ENCODE results near the gene NUDT16L1. TPM values are rescaled to one million over a fixed set of nuclear protein-coding genes. Genes with fewer than 3 reads are reported as not detected.
A peak's percentile ranks its signal among the peaks of the same experiment; 100 is the strongest.

NUDT16L1 gene
- total and polyA plus RNA-seq, 2 of the 4 experiments (the other 2 are of a cell fraction), result 22.9 to 44.3 TPM

DNA sequence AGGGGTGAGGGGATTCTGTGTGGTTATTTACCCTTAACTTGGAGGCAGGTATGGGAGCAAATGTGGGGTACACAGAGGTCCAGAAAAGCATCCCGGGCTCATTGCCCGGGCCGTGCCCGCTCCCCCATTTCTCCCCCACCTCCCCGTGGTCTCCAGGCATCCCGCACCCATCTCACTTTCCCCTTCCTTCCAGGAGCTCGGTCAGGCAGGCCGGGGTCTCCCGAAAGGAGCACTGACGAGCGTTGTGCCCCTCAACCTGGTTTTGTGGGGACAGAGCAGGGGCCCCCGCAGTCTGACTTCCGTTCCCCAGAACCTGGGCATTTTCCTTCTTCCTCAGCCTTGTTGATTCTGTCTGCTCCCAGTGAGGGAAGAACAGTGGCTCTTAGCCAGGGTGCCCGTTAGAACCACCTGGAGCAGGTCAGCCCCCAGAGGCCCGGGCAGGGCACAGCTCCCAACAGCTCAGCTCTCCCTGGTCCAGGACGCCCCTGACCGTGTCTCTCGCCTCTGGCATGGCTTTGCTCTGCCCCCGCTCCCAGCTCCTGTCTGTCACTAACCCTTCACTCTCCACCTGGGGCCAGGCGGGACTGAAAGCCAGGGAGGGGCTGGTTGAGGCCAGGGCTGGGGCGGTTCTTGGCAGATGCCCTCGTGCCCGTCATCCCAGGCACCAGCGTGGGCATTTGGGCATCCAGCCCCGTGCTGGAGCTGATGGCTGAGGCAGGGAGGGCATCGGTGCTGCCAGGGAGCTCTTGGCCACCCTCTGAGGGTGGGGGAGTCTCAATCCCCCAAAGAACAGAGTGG, 12.5 kb upstream of the NUDT16L1 start:
- intact Hi-C loops (cut with micrococcal nuclease) (no loop called here), dilution Hi-C loops (cut with HindIII; ENCODE audit: low sequenced_read_pairs, unreplicated experiment) (no loop called here), in situ Hi-C loops (cut with MboI; ENCODE audit: low sequenced_read_pairs) (no loop called here)
- Histone ChIP-seq H3K14ac (replicated peaks; ENCODE audit: low read depth, low read length) (no peak overlapping the region), H3K79me1 (ENCODE audit: low read depth in 1 of 2, low read length in 2 of 2) (peaks cover 5 to 25% of the 10 kb centered on the region in 2 experiments; a peak in 2 of 4 replicates), H2BK120ac (ENCODE audit: low read depth, low read length) (0 out of 2 replicates have a peak overlapping the region, but pooled peaks have one; percentile 8), H2AK5ac (ENCODE audit: low read depth, low read length) (no peak overlapping the region), H3K9me3 (ENCODE audit: control insufficient read depth, insufficient read depth, low read length) (no peaks in the 10 kb centered on the region), H2AFZ (replicated peaks; ENCODE audit: low read length, poor library complexity) (no peak overlapping the region), H2BK15ac (ENCODE audit: low read depth, low read length) (no peak overlapping the region), H2AK9ac (replicated peaks; ENCODE audit: low read depth, low read length, poor library complexity) (peak overlapping the region; percentile 76), H3K36me3 (ENCODE audit: control insufficient read depth, insufficient read depth, low read length) (peaks cover 69% of the 10 kb centered on the region), H3K4me3 (ENCODE audit: insufficient read depth, low read depth, low read length) (no peak overlapping the region), H3K4me2 (ENCODE audit: low read depth, low read length) (no peak overlapping the region), H4K20me1 (ENCODE audit: insufficient read depth, low read length) (no peaks in the 10 kb centered on the region; the same call in 1 of the 2 replicates), H3K56ac (ENCODE audit: extremely low read depth, insufficient read depth, low read length) (no peak overlapping the region), H2BK20ac (ENCODE audit: low read depth, low read length) (no peak overlapping the region), H4K5ac (ENCODE audit: low read depth, low read length) (no peak overlapping the region), H3K4me1 (ENCODE audit: control insufficient read depth, insufficient read depth, low read length) (peaks cover 2% of the 10 kb centered on the region; the same call in 1 of the 2 replicates), H4K8ac (ENCODE audit: low read depth in 2 of 2, low read length in 2 of 2) (peak overlapping the region in 1 of 2 experiments; percentile 28; a peak in 1 of 4 replicates), H3K27ac (ENCODE audit: insufficient read depth, low read length) (no peak overlapping the region), H2BK5ac (ENCODE audit: low read depth, low read length, poor library complexity, severe bottlenecking) (no peak overlapping the region), H3K9ac (ENCODE audit: low read depth, low read length) (no peak overlapping the region), H3K27me3 (ENCODE audit: control insufficient read depth, insufficient read depth, low read length) (no peaks in the 10 kb centered on the region), H3K9me1 (ENCODE audit: insufficient read depth, low read length) (no peaks in the 10 kb centered on the region), H3K18ac (ENCODE audit: low read depth, low read length) (no peak overlapping the region), H3K4ac (ENCODE audit: low read depth, low read length) (peak overlapping the region; percentile 72; the same call in 1 of the 2 replicates), H4K91ac (ENCODE audit: insufficient read depth, low read depth, low read length) (no peak overlapping the region), H3K23ac (ENCODE audit: low read depth, low read length) (no peak overlapping the region)
- ChIA-PET CTCF (no interaction called here), POLR2A (ENCODE audit: unreplicated experiment) (interaction anchor here (0.6 to 0.7 kb wide), 2 partner anchors 26 to 55 kb away, joined by 3 read pairs; no protein-coding TSS in a partner anchor)
- TF ChIP-seq RAD21 (IDR thresholded peaks at IDR 0.05; ENCODE audit: low read length) (no peak), MAFK (IDR thresholded peaks at IDR 0.05; ENCODE audit: low read depth, low read length) (no peak), CEBPB (IDR thresholded peaks at IDR 0.05; ENCODE audit: low read depth, low read length) (no peak), CHD1 (IDR thresholded peaks at IDR 0.05; ENCODE audit: low read depth, low read length) (no peak), BHLHE40 (IDR thresholded peaks at IDR 0.05; ENCODE audit: low read depth, low read length) (no peak), NFE2L2 (IDR thresholded peaks at IDR 0.05; ENCODE audit: low read depth, low read length) (no peak)
- TF ChIP-seq, protein P1, sequence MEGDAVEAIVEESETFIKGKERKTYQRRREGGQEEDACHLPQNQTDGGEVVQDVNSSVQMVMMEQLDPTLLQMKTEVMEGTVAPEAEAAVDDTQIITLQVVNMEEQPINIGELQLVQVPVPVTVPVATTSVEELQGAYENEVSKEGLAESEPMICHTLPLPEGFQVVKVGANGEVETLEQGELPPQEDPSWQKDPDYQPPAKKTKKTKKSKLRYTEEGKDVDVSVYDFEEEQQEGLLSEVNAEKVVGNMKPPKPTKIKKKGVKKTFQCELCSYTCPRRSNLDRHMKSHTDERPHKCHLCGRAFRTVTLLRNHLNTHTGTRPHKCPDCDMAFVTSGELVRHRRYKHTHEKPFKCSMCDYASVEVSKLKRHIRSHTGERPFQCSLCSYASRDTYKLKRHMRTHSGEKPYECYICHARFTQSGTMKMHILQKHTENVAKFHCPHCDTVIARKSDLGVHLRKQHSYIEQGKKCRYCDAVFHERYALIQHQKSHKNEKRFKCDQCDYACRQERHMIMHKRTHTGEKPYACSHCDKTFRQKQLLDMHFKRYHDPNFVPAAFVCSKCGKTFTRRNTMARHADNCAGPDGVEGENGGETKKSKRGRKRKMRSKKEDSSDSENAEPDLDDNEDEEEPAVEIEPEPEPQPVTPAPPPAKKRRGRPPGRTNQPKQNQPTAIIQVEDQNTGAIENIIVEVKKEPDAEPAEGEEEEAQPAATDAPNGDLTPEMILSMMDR (conservative IDR thresholded peaks at IDR 0.05; ENCODE audit: low read depth, low read length), result no peak
- TF ChIP-seq, protein P2, sequence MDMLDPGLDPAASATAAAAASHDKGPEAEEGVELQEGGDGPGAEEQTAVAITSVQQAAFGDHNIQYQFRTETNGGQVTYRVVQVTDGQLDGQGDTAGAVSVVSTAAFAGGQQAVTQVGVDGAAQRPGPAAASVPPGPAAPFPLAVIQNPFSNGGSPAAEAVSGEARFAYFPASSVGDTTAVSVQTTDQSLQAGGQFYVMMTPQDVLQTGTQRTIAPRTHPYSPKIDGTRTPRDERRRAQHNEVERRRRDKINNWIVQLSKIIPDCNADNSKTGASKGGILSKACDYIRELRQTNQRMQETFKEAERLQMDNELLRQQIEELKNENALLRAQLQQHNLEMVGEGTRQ (IDR thresholded peaks at IDR 0.05; ENCODE audit: low read depth, low read length), result no peak
- 91% methylated on average over 14 of the region's 26 CpGs; no CpG with 5 or more reads in 1 of the 2 experiments for WGBS, 2 experiments (ENCODE audit: extremely low coverage in 2 of 2, insufficient read length in 1 of 2)
- no TSS peak for BruUV-seq (replicated peaks)
- ATAC-seq (ENCODE audit: low read depth) (no peak), DNase-seq (no peak)
